A549 (cell line): Measurements from ENCODE around the gene PI4K2A. TPM values are rescaled to one million over a fixed set of nuclear protein-coding genes. Genes with fewer than 3 reads are reported as not detected.

Source experiments
- ATAC-seq, 2 experiments: fragments of 200-7000 bp in 1 of 2; fragments of >200 bp in 1 of 2; cut with Nextera tagmentation in 1 of 2; cut with Tn5 transposase in 1 of 2; 3 replicates each; pipeline versions ENCODE4 v1.8.0 to v1.9.1; 2018 to 2020; ENCODE audit warnings: mild to moderate bottlenecking in 1 of 2, moderate library complexity in 1 of 2
- CTCF ChIA-PET: fragments of 300-600 bp; sonication (Branson Sonifier 250); formaldehyde crosslinking; extraction: SDS; loops from one replicate; lab custom pipeline; 2021; ENCODE audit warnings: antibody characterized with exemption, inconsistent platforms; lab: Yijun Ruan, JAX
- POLR2A ChIA-PET: fragments of 350-600 bp; formaldehyde crosslinking; extraction: SDS; loops from one replicate; lab custom pipeline; 2021; ENCODE audit warnings: antibody characterized with exemption, inconsistent platforms; lab: Yijun Ruan, JAX
- DNase-seq, 2 experiments: peaks; one replicate each; pipeline versions ENCODE4 v3.0.0 to v3.0.0-alpha.2; 2011 to 2016; ENCODE audit warnings: low read depth in 1 of 2, low spot score in 1 of 2
- FAIRE-seq: peaks from 2 replicates; lab custom pipeline; 2011; peaks lifted over from hg19 to GRCh38; lab: Jason Lieb, UNC
- H3K27ac ChIP-seq, 2 experiments: fragments of >200 bp; sonication (Bioruptor Twin); formaldehyde crosslinking; 3 replicates each; pipeline ENCODE4 v1.5.1; 2016 to 2017
- H3K4me1 ChIP-seq: fragments of >200 bp; sonication (Bioruptor Twin); formaldehyde crosslinking; 3 replicates; pipeline ENCODE4 v1.6.1; 2016
- H3K4me2 ChIP-seq: fragments of >200 bp; sonication (Bioruptor Twin); formaldehyde crosslinking; 3 replicates; pipeline ENCODE4 v1.6.1; 2016
- H3K4me3 ChIP-seq: fragments of >200 bp; sonication (Bioruptor Twin); formaldehyde crosslinking; 3 replicates; pipeline ENCODE4 v1.5.1; 2016
- H3K9me3 ChIP-seq: fragments of >200 bp; sonication (Bioruptor Twin); formaldehyde crosslinking; 3 replicates; pipeline ENCODE4 v1.6.1; 2016
- BCL3 ChIP-seq: fragments of >200 bp; sonication (Bioruptor Twin); formaldehyde crosslinking; IDR thresholded peaks from 3 replicates; pipeline ENCODE4 v1.6.1; 2016
- BHLHE40 ChIP-seq: IDR thresholded peaks from 2 replicates; pipeline ENCODE4 v1.6.1; 2012; ENCODE audit warnings: low read depth, low read length, inconsistent platforms
- CBX2 ChIP-seq: fragments of 200-600 bp; sonication (generic); IDR thresholded peaks from 2 replicates; pipeline ENCODE4 v1.6.1; 2016; ENCODE audit warnings: low read depth, mild to moderate bottlenecking, borderline replicate concordance
- CEBPB ChIP-seq, 2 experiments: fragments of >200 bp in 1 of 2; sonication (Bioruptor Twin) in 1 of 2; formaldehyde crosslinking in 1 of 2; IDR thresholded peaks; 2 replicates each; pipeline ENCODE4 v1.6.1; 2012 to 2016
- CHD4 ChIP-seq: fragments of 200-600 bp; sonication (generic); IDR thresholded peaks from 2 replicates; pipeline ENCODE4 v1.6.1; 2016; ENCODE audit warnings: antibody characterized with exemption, mild to moderate bottlenecking, borderline replicate concordance
- EHF ChIP-seq: fragments of 250-450 bp; sonication (Bioruptor Pico); IDR thresholded peaks from 2 replicates; pipeline ENCODE4 v1.5.0; 2020; ENCODE audit warnings: mild to moderate bottlenecking
- ELK1 ChIP-seq: fragments of 150-350 bp; IDR thresholded peaks from 2 replicates; pipeline ENCODE4 v1.6.1; 2014; ENCODE audit warnings: low read depth, mild to moderate bottlenecking, low read length
- FOSL2 ChIP-seq, 2 experiments: fragments of 450-650 bp in 1 of 2; fragments of >200 bp in 1 of 2; sonication (Bioruptor Twin) in 1 of 2; formaldehyde crosslinking; IDR thresholded peaks; 2 replicates each; pipeline versions ENCODE4 v1.5.0 to v1.6.1; 2016 to 2020; ENCODE audit warnings: mild to moderate bottlenecking in 1 of 2, moderate library complexity in 1 of 2
- FOXS1 ChIP-seq: fragments of 250-450 bp; sonication (Bioruptor Pico); IDR thresholded peaks from 2 replicates; pipeline ENCODE4 v1.5.0; 2020; ENCODE audit warnings: mild to moderate bottlenecking, moderate library complexity
- HEYL ChIP-seq: fragments of 250-450 bp; sonication (Bioruptor Pico); IDR thresholded peaks from 2 replicates; pipeline ENCODE4 v1.8.0; 2021; ENCODE audit warnings: mild to moderate bottlenecking, moderate library complexity
- HOXB5 ChIP-seq: fragments of 250-450 bp; sonication (Bioruptor Pico); IDR thresholded peaks from 2 replicates; pipeline ENCODE4 v1.5.0; 2020; ENCODE audit warnings: mild to moderate bottlenecking, moderate library complexity
- JUN ChIP-seq, 2 experiments: fragments of >200 bp; sonication (Bioruptor Twin); formaldehyde crosslinking; IDR thresholded peaks; 2 replicates in 1 of 2; 3 replicates in 1 of 2; pipeline ENCODE4 v1.6.1; 2016 to 2017
- JUNB ChIP-seq: fragments of >200 bp; sonication (Bioruptor Twin); formaldehyde crosslinking; IDR thresholded peaks from 2 replicates; pipeline ENCODE4 v1.6.1; 2016
- MAFK ChIP-seq: fragments of 450-650 bp; IDR thresholded peaks from 2 replicates; pipeline ENCODE4 v1.6.1; 2014; ENCODE audit not compliant: partially characterized antibody
- MAZ ChIP-seq: fragments of 150-350 bp; IDR thresholded peaks from 2 replicates; pipeline ENCODE4 v1.6.1; 2014; ENCODE audit warnings: antibody characterized with exemption, low read depth, low read length, borderline replicate concordance
- MYC ChIP-seq: IDR thresholded peaks from 2 replicates; pipeline ENCODE4 v1.6.1; 2012; ENCODE audit warnings: mild to moderate bottlenecking, inconsistent platforms, low read length, improper control_type of control experiment, borderline replicate concordance
- NFE2L2 ChIP-seq: fragments of 150-350 bp; conservative IDR thresholded peaks from 2 replicates; pipeline ENCODE4 v1.6.1; 2014; ENCODE audit warnings: low read length
- NPAS2 ChIP-seq: fragments of 250-450 bp; sonication (Bioruptor Pico); IDR thresholded peaks from 2 replicates; pipeline ENCODE4 v1.8.0; 2022; ENCODE audit warnings: mild to moderate bottlenecking, moderate library complexity, borderline replicate concordance
- POLR2AphosphoS2 ChIP-seq: conservative IDR thresholded peaks from 2 replicates; pipeline ENCODE4 v1.6.1; 2012; ENCODE audit warnings: low read length, improper control_type of control experiment, inconsistent platforms
- RARB ChIP-seq: fragments of 250-450 bp; sonication (Bioruptor Pico); IDR thresholded peaks from 2 replicates; pipeline ENCODE4 v1.8.0; 2021; ENCODE audit warnings: mild to moderate bottlenecking, moderate library complexity
- RCOR1 ChIP-seq: fragments of 150-350 bp; IDR thresholded peaks from 2 replicates; pipeline ENCODE4 v1.6.1; 2014; ENCODE audit warnings: antibody characterized with exemption, low read length, low read depth
- TP53 ChIP-seq: fragments of 250-450 bp; sonication (Bioruptor Pico); IDR thresholded peaks from 2 replicates; pipeline ENCODE4 v1.5.0; 2021; ENCODE audit warnings: mild to moderate bottlenecking, moderate library complexity
- USF2 ChIP-seq: fragments of 450-650 bp; IDR thresholded peaks from 2 replicates; pipeline ENCODE4 v1.6.1; 2014; ENCODE audit warnings: antibody characterized with exemption
- ZC3H11A ChIP-seq: fragments of 450-650 bp; IDR thresholded peaks from 2 replicates; pipeline ENCODE4 v1.6.1; 2014; ENCODE audit warnings: antibody characterized with exemption, mild to moderate bottlenecking
- ZNF302 ChIP-seq: fragments of 250-450 bp; sonication (Bioruptor Pico); IDR thresholded peaks from 2 replicates; pipeline ENCODE4 v1.9.0; 2021; ENCODE audit warnings: inconsistent platforms, mild to moderate bottlenecking, moderate library complexity
- ZSCAN20 ChIP-seq: fragments of 250-450 bp; sonication (Bioruptor Pico); IDR thresholded peaks from 2 replicates; pipeline ENCODE4 v1.8.0; 2022; ENCODE audit warnings: mild to moderate bottlenecking, moderate library complexity
- WGBS: methylation state at CpG from one replicate; pipeline ENCODE4 v1.1.6; 2017; ENCODE audit errors: missing lambda C conversion rate; 5-methylcytosine and 5-hydroxymethylcytosine counted together
- polyA plus RNA-seq, 4 experiments: library from polyadenylated mRNA; depleted of rRNA in 3 of 4; stranded (reverse); fragments of >200 nt; fragmentation: RNase III in 1 of 4; extraction: RNeasy Plus Mini Kit Qiagen cat#74134 plus additional on column Dnase treatment in 1 of 4; gene quantifications; 2 replicates in 3 of 4; 3 replicates in 1 of 4; pipeline ENCODE4 v1.2.3, GENCODE V29; 2011 to 2017
- TF ChIP-seq, protein P1 (sequence below): fragments of 200-600 bp; sonication (generic); IDR thresholded peaks from 2 replicates; pipeline ENCODE4 v1.6.1; 2016; ENCODE audit warnings: antibody characterized with exemption, mild to moderate bottlenecking, moderate library complexity
- TF ChIP-seq, protein P2 (sequence below): fragments of >200 bp; sonication (Bioruptor Twin); formaldehyde crosslinking; IDR thresholded peaks from 2 replicates; pipeline ENCODE4 v1.6.1; 2016
- TF ChIP-seq, protein P3 (sequence below): IDR thresholded peaks from 2 replicates; pipeline ENCODE4 v1.6.1; 2012

PI4K2A gene
- polyA plus RNA-seq, 2 of the 4 experiments (the other 2 are of a cell fraction) = 16.6 TPM

GRCh38 chr10:97676770-97677581 lies 36.5 kb downstream of the PI4K2A start:
- Histone ChIP-seq H3K9me3 (no peaks in the 10 kb centered on the region), H3K27ac (peak overlapping the region in 1 of 2 experiments; percentile 38; a peak in 1 of 6 replicates), H3K4me3 (no peak overlapping the region), H3K4me2 (no peak overlapping the region), H3K4me1 (peaks cover 26% of the 10 kb centered on the region)
- DNase-seq (peak; percentile 77 to 83), ATAC-seq (peak; percentile 57 to 74), FAIRE-seq (no peak)
- ChIA-PET POLR2A (interaction anchor here (0.6 to 1.3 kb wide), 2 partner anchors 10 to 37 kb away, joined by 3 to 5 read pairs; partner anchors contain the start of gene AVPI1), CTCF (interaction anchor here (0.6 to 37.6 kb wide), 22 partner anchors 10 to 1701 kb away, joined by 3 to 1127 read pairs (median 4); partner anchors contain the start of genes ANKRD2, AVPI1, MARVELD1 and ZFYVE27)
- 86% methylated on average over 2 of the region's 2 CpGs for WGBS
- no peak for TF ChIP-seq MAFK
- no peak for TF ChIP-seq FOXS1 (CRISPR knock-in tag)
- no peak for TF ChIP-seq MAZ
- no peak for TF ChIP-seq BHLHE40
- TF ChIP-seq FOSL2 (IDR thresholded peaks at IDR 0.05) = no peak
- TF ChIP-seq FOSL2 (CRISPR knock-in tag; IDR thresholded peaks at IDR 0.05) = no peak
- TF ChIP-seq JUNB = no peak
- TF ChIP-seq ZC3H11A = peak; percentile 21; the same call in 1 of the 2 replicates
- TF ChIP-seq POLR2AphosphoS2 = 0 out of 2 replicates have a peak, but pooled peaks have one; percentile 42
- no peak for TF ChIP-seq NPAS2
- no peak for TF ChIP-seq ZNF302 (CRISPR knock-in tag)
- TF ChIP-seq RARB (CRISPR knock-in tag) = no peak
- TF ChIP-seq, protein P1, sequence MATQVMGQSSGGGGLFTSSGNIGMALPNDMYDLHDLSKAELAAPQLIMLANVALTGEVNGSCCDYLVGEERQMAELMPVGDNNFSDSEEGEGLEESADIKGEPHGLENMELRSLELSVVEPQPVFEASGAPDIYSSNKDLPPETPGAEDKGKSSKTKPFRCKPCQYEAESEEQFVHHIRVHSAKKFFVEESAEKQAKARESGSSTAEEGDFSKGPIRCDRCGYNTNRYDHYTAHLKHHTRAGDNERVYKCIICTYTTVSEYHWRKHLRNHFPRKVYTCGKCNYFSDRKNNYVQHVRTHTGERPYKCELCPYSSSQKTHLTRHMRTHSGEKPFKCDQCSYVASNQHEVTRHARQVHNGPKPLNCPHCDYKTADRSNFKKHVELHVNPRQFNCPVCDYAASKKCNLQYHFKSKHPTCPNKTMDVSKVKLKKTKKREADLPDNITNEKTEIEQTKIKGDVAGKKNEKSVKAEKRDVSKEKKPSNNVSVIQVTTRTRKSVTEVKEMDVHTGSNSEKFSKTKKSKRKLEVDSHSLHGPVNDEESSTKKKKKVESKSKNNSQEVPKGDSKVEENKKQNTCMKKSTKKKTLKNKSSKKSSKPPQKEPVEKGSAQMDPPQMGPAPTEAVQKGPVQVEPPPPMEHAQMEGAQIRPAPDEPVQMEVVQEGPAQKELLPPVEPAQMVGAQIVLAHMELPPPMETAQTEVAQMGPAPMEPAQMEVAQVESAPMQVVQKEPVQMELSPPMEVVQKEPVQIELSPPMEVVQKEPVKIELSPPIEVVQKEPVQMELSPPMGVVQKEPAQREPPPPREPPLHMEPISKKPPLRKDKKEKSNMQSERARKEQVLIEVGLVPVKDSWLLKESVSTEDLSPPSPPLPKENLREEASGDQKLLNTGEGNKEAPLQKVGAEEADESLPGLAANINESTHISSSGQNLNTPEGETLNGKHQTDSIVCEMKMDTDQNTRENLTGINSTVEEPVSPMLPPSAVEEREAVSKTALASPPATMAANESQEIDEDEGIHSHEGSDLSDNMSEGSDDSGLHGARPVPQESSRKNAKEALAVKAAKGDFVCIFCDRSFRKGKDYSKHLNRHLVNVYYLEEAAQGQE = no peak
- TF ChIP-seq CHD4 = no peak
- no peak for TF ChIP-seq RCOR1
- TF ChIP-seq HEYL (CRISPR knock-in tag) = no peak
- no peak for TF ChIP-seq HOXB5 (CRISPR knock-in tag)
- no peak for TF ChIP-seq ZSCAN20 (CRISPR knock-in tag)
- TF ChIP-seq CBX2 = no peak
- TF ChIP-seq NFE2L2 = no peak
- TF ChIP-seq EHF (CRISPR knock-in tag) = no peak
- TF ChIP-seq CEBPB (IDR thresholded peaks at IDR 0.05) = no peak
- no peak for TF ChIP-seq USF2
- TF ChIP-seq, protein P2, sequence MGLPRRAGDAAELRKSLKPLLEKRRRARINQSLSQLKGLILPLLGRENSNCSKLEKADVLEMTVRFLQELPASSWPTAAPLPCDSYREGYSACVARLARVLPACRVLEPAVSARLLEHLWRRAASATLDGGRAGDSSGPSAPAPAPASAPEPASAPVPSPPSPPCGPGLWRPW = no peak
- no peak for TF ChIP-seq MYC
- no peak for TF ChIP-seq JUN (IDR thresholded peaks at IDR 0.05)
- no peak for TF ChIP-seq TP53 (CRISPR knock-in tag)
- TF ChIP-seq BCL3 = no peak
- no peak for TF ChIP-seq ELK1
- TF ChIP-seq, protein P3, sequence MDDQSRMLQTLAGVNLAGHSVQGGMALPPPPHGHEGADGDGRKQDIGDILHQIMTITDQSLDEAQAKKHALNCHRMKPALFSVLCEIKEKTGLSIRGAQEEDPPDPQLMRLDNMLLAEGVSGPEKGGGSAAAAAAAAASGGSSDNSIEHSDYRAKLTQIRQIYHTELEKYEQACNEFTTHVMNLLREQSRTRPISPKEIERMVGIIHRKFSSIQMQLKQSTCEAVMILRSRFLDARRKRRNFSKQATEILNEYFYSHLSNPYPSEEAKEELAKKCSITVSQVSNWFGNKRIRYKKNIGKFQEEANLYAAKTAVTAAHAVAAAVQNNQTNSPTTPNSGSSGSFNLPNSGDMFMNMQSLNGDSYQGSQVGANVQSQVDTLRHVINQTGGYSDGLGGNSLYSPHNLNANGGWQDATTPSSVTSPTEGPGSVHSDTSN = no peak
